ENCODE data around the gene MADCAM1.

- no peak for TF ChIP-seq CTCF (IDR thresholded peaks at IDR 0.05; ENCODE audit: poor library complexity)
- peak; percentile 31 for TF ChIP-seq EZH2phosphoT487 (IDR thresholded peaks at IDR 0.05; ENCODE audit: low read depth, severe bottlenecking, unreplicated experiment)
Measured at GRCh38 chr19:497491-497868, 1.2 kb downstream of the MADCAM1 start.

Data from hepatocyte (in vitro differentiated cells).